Progenitor cell of endocrine pancreas (in vitro differentiated cells): ENCODE results near the gene SEC16A. TPM values are rescaled to one million over a fixed set of nuclear protein-coding genes. Genes with fewer than 3 reads are reported as not detected.

Source experiments
- DNase-seq: peaks from one replicate; pipeline ENCODE4 v3.0.0; 2021; ENCODE audit warnings: low spot score; ENCODE audit not compliant: unreplicated experiment
- H3K27ac Mint-ChIP-seq: 2 replicates; pipeline ENCODE4 v1.8.0; 2021; ENCODE audit warnings: mild to moderate bottlenecking, moderate library complexity, mixed read lengths
- H3K27me3 Mint-ChIP-seq: 2 replicates; pipeline ENCODE4 v1.8.0; 2021; ENCODE audit warnings: mixed read lengths
- H3K36me3 Mint-ChIP-seq: 2 replicates; pipeline ENCODE4 v1.8.0; 2022; ENCODE audit warnings: mixed read lengths; ENCODE audit not compliant: insufficient read depth
- H3K4me1 Mint-ChIP-seq: 2 replicates; pipeline ENCODE4 v1.8.0; 2021; ENCODE audit warnings: low read depth, mixed read lengths
- H3K4me3 Mint-ChIP-seq: 2 replicates; pipeline ENCODE4 v1.8.0; 2021; ENCODE audit warnings: low read depth, mild to moderate bottlenecking, moderate library complexity, mixed read lengths
- H3K9me3 Mint-ChIP-seq: 2 replicates; pipeline ENCODE4 v1.8.0; 2021; ENCODE audit warnings: low read depth, mixed read lengths
- CTCF ChIP-seq: fragments of 200-600 bp; sonication (generic); IDR thresholded peaks from one replicate; pipeline ENCODE4 v1.5.0; 2021; ENCODE audit warnings: antibody characterized with exemption, mild to moderate bottlenecking; ENCODE audit not compliant: unreplicated experiment
- total RNA-seq: library from RNA; stranded (reverse); gene quantifications from 2 replicates; pipeline ENCODE4 v1.2.1, GENCODE V29; 2021

SEC16A gene
- total RNA-seq, 1 donor from 2014 or later: 76.1 TPM

- no peak for TF ChIP-seq CTCF
- no peak overlapping the region for H3K4me3 Mint-ChIP-seq
- no peaks in the 10 kb centered on the region for H3K27me3 Mint-ChIP-seq
- H3K36me3 Mint-ChIP-seq: peaks cover 3% of the 10 kb centered on the region
- no peaks in the 10 kb centered on the region for H3K9me3 Mint-ChIP-seq
- DNase-seq: no peak
- H3K27ac Mint-ChIP-seq: no peak overlapping the region
- no peaks in the 10 kb centered on the region for H3K4me1 Mint-ChIP-seq
These were observed 24.6 kb upstream of the SEC16A start for GRCh38 chr9:136507221-136507991.

GRCh38 chr9:136506425-136506824, 23.6 kb upstream of the SEC16A start:
- H3K27me3 Mint-ChIP-seq: no peaks in the 10 kb centered on the region
- H3K27ac Mint-ChIP-seq: no peak overlapping the region
- H3K9me3 Mint-ChIP-seq: no peaks in the 10 kb centered on the region
- H3K4me1 Mint-ChIP-seq: no peaks in the 10 kb centered on the region
- no peak overlapping the region for H3K4me3 Mint-ChIP-seq
- no peak for DNase-seq
- peaks cover 4% of the 10 kb centered on the region for H3K36me3 Mint-ChIP-seq
- no peak for TF ChIP-seq CTCF

GRCh38 chr9:136505406-136506403, 22.9 kb upstream of the SEC16A start:
- no peak for TF ChIP-seq CTCF
- H3K27ac Mint-ChIP-seq: no peak overlapping the region
- no peak overlapping the region for H3K4me3 Mint-ChIP-seq
- no peaks in the 10 kb centered on the region for H3K4me1 Mint-ChIP-seq
- DNase-seq: no peak
- no peaks in the 10 kb centered on the region for H3K9me3 Mint-ChIP-seq
- H3K27me3 Mint-ChIP-seq: no peaks in the 10 kb centered on the region
- peaks cover 6% of the 10 kb centered on the region for H3K36me3 Mint-ChIP-seq

- Mint-ChIP-seq H3K27me3 (no peaks in the 10 kb centered on the region), H3K27ac (no peak overlapping the region), H3K4me3 (no peak overlapping the region), H3K36me3 (peaks cover 6% of the 10 kb centered on the region), H3K9me3 (no peaks in the 10 kb centered on the region), H3K4me1 (no peaks in the 10 kb centered on the region)
- no peak for DNase-seq
- TF ChIP-seq CTCF: no peak
These were observed 21.9 kb upstream of the SEC16A start for GRCh38 chr9:136504512-136505348.
